GM12878 (cell line): Measurements from ENCODE around the gene DUSP22. TPM values are rescaled to one million over a fixed set of nuclear protein-coding genes. Genes with fewer than 3 reads are reported as not detected.
A peak's percentile ranks its signal among the peaks of the same experiment; 100 is the strongest.

Experiments used
- ATF2 ChIP-seq: IDR thresholded peaks from 2 replicates; pipeline ENCODE4 v1.6.1; 2012; ENCODE audit warnings: low read length, inconsistent platforms
- ATF7 ChIP-seq: fragments of 450-650 bp; IDR thresholded peaks from 2 replicates; pipeline ENCODE4 v1.6.1; 2016; ENCODE audit warnings: low read depth, mild to moderate bottlenecking
- BHLHE40 ChIP-seq, 2 experiments: fragments of 450-650 bp in 1 of 2; IDR thresholded peaks; 2 replicates each; pipeline ENCODE4 v1.6.1; 2011 to 2017; ENCODE audit warnings: low read depth in 2 of 2, borderline replicate concordance in 1 of 2, improper control_type of control experiment in 1 of 2, low read length in 1 of 2, mild to moderate bottlenecking in 1 of 2
- CHD1 ChIP-seq: IDR thresholded peaks from 2 replicates; pipeline ENCODE4 v1.6.1; 2012; ENCODE audit warnings: low read depth, low read length, improper control_type of control experiment
- CHD4 ChIP-seq: fragments of 200-600 bp; sonication (generic); IDR thresholded peaks from 2 replicates; pipeline ENCODE4 v1.6.1; 2016; ENCODE audit warnings: mild to moderate bottlenecking
- DPF2 ChIP-seq: fragments of 450-650 bp; IDR thresholded peaks from 2 replicates; pipeline ENCODE4 v1.6.1; 2017; ENCODE audit warnings: mild to moderate bottlenecking
- ETV6 ChIP-seq, 2 experiments: fragments of 450-650 bp in 1 of 2; IDR thresholded peaks in 1 of 2; conservative IDR thresholded peaks in 1 of 2; 2 replicates each; pipeline ENCODE4 v1.6.1; 2014; ENCODE audit warnings: antibody characterized with exemption in 1 of 2, borderline replicate concordance in 1 of 2, low read depth in 1 of 2, mild to moderate bottlenecking in 1 of 2, moderate library complexity in 1 of 2
- FOS ChIP-seq: IDR thresholded peaks from 3 replicates; pipeline ENCODE4 v1.6.1; 2011; ENCODE audit warnings: borderline replicate concordance; ENCODE audit not compliant: insufficient read length; ENCODE audit errors: extremely low read depth
- HSF1 ChIP-seq: fragments of 150-350 bp; IDR thresholded peaks from 2 replicates; pipeline ENCODE4 v1.6.1; 2014; ENCODE audit warnings: mild to moderate bottlenecking, low read depth, low read length
- NFXL1 ChIP-seq: fragments of 450-650 bp; IDR thresholded peaks from 2 replicates; pipeline ENCODE4 v1.6.1; 2017; ENCODE audit warnings: antibody characterized with exemption, mild to moderate bottlenecking, borderline replicate concordance
- NFYB ChIP-seq: IDR thresholded peaks from 2 replicates; pipeline ENCODE4 v1.6.1; 2011; ENCODE audit warnings: low read depth, mild to moderate bottlenecking, low read length, improper control_type of control experiment, moderate library complexity; ENCODE audit not compliant: insufficient read depth
- NR2F1 ChIP-seq: fragments of 450-650 bp; conservative IDR thresholded peaks from 2 replicates; pipeline ENCODE4 v1.6.1; 2017; ENCODE audit warnings: mild to moderate bottlenecking
- PAX5 ChIP-seq: IDR thresholded peaks from 2 replicates; pipeline ENCODE4 v1.6.1; 2011; ENCODE audit warnings: low read depth, low read length, borderline replicate concordance
- PAX8 ChIP-seq: fragments of 450-650 bp; IDR thresholded peaks from 2 replicates; pipeline ENCODE4 v1.6.1; 2017; ENCODE audit warnings: mild to moderate bottlenecking, moderate library complexity
- POU2F2 ChIP-seq: IDR thresholded peaks from 3 replicates; pipeline ENCODE4 v1.6.1; 2011; ENCODE audit warnings: low read depth, mild to moderate bottlenecking, low read length, borderline replicate concordance
- RELB ChIP-seq: fragments of 450-650 bp; IDR thresholded peaks from 2 replicates; pipeline ENCODE4 v1.6.1; 2017; ENCODE audit warnings: low read depth, mild to moderate bottlenecking, moderate library complexity
- RUNX3 ChIP-seq: IDR thresholded peaks from 2 replicates; pipeline ENCODE4 v1.6.1; 2012; ENCODE audit warnings: low read length, inconsistent platforms
- SMAD1 ChIP-seq: fragments of 450-650 bp; IDR thresholded peaks from 2 replicates; pipeline ENCODE4 v1.6.1; 2018; ENCODE audit warnings: mild to moderate bottlenecking, low read depth; ENCODE audit not compliant: partially characterized antibody
- SP1 ChIP-seq: IDR thresholded peaks from one replicate; pipeline ENCODE4 v1.6.1; 2011; ENCODE audit warnings: low read depth, low read length
- SREBF1 ChIP-seq: IDR thresholded peaks from 2 replicates; pipeline ENCODE4 v1.6.1; 2012; ENCODE audit warnings: mild to moderate bottlenecking, low read length
- WRNIP1 ChIP-seq: IDR thresholded peaks from 2 replicates; pipeline ENCODE4 v1.6.1; 2011; ENCODE audit warnings: low read depth, low read length, improper control_type of control experiment, borderline replicate concordance
- ZBTB4 ChIP-seq: fragments of 450-650 bp; formaldehyde crosslinking; IDR thresholded peaks from 2 replicates; pipeline ENCODE4 v1.4.0; 2022; ENCODE audit warnings: mild to moderate bottlenecking, moderate library complexity
- ZNF207 ChIP-seq: fragments of 450-650 bp; IDR thresholded peaks from 2 replicates; pipeline ENCODE4 v1.6.1; 2014; ENCODE audit warnings: antibody characterized with exemption, mild to moderate bottlenecking, borderline replicate concordance
- ZNF217 ChIP-seq: fragments of 450-650 bp; IDR thresholded peaks from 2 replicates; pipeline ENCODE4 v1.6.1; 2017; ENCODE audit warnings: antibody characterized with exemption, mild to moderate bottlenecking
- polyA plus RNA-seq, 11 experiments: library from polyadenylated mRNA; depleted of rRNA in 4 of 11; unstranded in 6 of 11; stranded (reverse) in 5 of 11; fragments of >200 nt; fragmentation: Nextera tagmentation in 4 of 11; fragmentation: Illumina TruSeq in 1 of 11; extraction: Ambion mirVana in 4 of 11; extraction: Trizol in 1 of 11; gene quantifications; 1 replicate in 1 of 11; 2 replicates in 10 of 11; pipeline versions ENCODE4 v1.2.1 to v1.2.3, GENCODE V29; 2011 to 2016; ENCODE audit warnings: inconsistent platforms in 2 of 11, missing spikeins in 2 of 11, low read depth in 1 of 11
- total RNA-seq, 4 experiments: library from RNA; depleted of rRNA in 3 of 4; stranded (reverse); fragments of >200 nt in 3 of 4; fragmentation: Illumina TruSeq in 1 of 4; extraction: Trizol in 1 of 4; gene quantifications; 2 replicates each; pipeline versions ENCODE4 v1.2.1 to v1.2.3, GENCODE V29; 2013 to 2021

The DUSP22 gene
- total and polyA plus RNA-seq, 10 of the 15 experiments (the other 5 are each of a cell fraction or from before 2014, with no cell fraction given) = 78.9 to 156 (median 107) TPM

GRCh38 chr6:329888-330691 is 37.8 kb downstream of the DUSP22 start (continued):
- TF ChIP-seq ZBTB4 (CRISPR knock-in tag) = no peak
- no peak for TF ChIP-seq CHD1
- no peak for TF ChIP-seq RUNX3
- no peak; the same call in 1 of the 2 replicates for TF ChIP-seq RELB
- TF ChIP-seq PAX8 = no peak
- no peak for TF ChIP-seq HSF1
- TF ChIP-seq POU2F2 = no peak
- TF ChIP-seq ZNF207 = no peak
- TF ChIP-seq ATF7 = peak; percentile 71
- TF ChIP-seq FOS = no peak
- TF ChIP-seq SREBF1 = no peak
- TF ChIP-seq ZNF217 = no peak
- TF ChIP-seq NFXL1 = no peak
- TF ChIP-seq WRNIP1 = no peak; the same call in 1 of the 2 replicates
- TF ChIP-seq NR2F1 = no peak
- TF ChIP-seq DPF2 = peak; percentile 45; the same call in 1 of the 2 replicates
- peak; percentile 33; the same call in 1 of the 2 replicates for TF ChIP-seq PAX5
- TF ChIP-seq BHLHE40 (IDR thresholded peaks at IDR 0.05; ENCODE audit: borderline replicate concordance in 1 of 2, low read depth in 2 of 2, low read length in 1 of 2) = no peak
- TF ChIP-seq SP1 = no peak
- TF ChIP-seq SMAD1 = no peak
- TF ChIP-seq ETV6 (conservative IDR thresholded peaks at IDR 0.05 in 1 of 2, IDR thresholded peaks at IDR 0.05 in 1 of 2; ENCODE audit: borderline replicate concordance in 1 of 2, low read depth in 1 of 2) = no peak
- no peak for TF ChIP-seq NFYB
- no peak for TF ChIP-seq ATF2
- TF ChIP-seq CHD4 = no peak
